Nephron (organoid): Measurements from ENCODE around the gene CEBPG.

Experiments used
- H3K27ac Mint-ChIP-seq, 3 experiments: 2 replicates each; pipeline ENCODE4 v1.8.0; 2020; ENCODE audit warnings: mixed read lengths in 3 of 3, mild to moderate bottlenecking in 2 of 3, moderate library complexity in 1 of 3
- H3K27me3 Mint-ChIP-seq: 2 replicates; pipeline ENCODE4 v1.8.0; 2021; ENCODE audit warnings: low read depth, mild to moderate bottlenecking, moderate library complexity, mixed read lengths
- H3K36me3 Mint-ChIP-seq: 2 replicates; pipeline ENCODE4 v1.8.0; 2020; ENCODE audit warnings: low read depth, mixed read lengths
- H3K4me1 Mint-ChIP-seq: 2 replicates; pipeline ENCODE4 v1.8.0; 2020; ENCODE audit warnings: mixed read lengths
- H3K4me3 Mint-ChIP-seq, 3 experiments: 2 replicates each; pipeline ENCODE4 v1.8.0; 2020; ENCODE audit warnings: mild to moderate bottlenecking in 3 of 3, mixed read lengths in 3 of 3, moderate library complexity in 2 of 3
- H3K9me3 Mint-ChIP-seq: 2 replicates; pipeline ENCODE4 v1.8.0; 2020; ENCODE audit warnings: mixed read lengths
- CTCF ChIP-seq, 3 experiments: fragments of 200-600 bp; sonication (generic); IDR thresholded peaks; one replicate each; pipeline ENCODE4 v1.5.0; 2021; ENCODE audit warnings: antibody characterized with exemption in 3 of 3; ENCODE audit not compliant: unreplicated experiment in 3 of 3

Gene CEBPG

GRCh38 chr19:33422369-33423180, 49.1 kb downstream of the CEBPG start:
- Mint-ChIP-seq H3K4me1 (peaks cover 8% of the 10 kb centered on the region), H3K36me3 (peaks cover 4% of the 10 kb centered on the region), H3K9me3 (no peaks in the 10 kb centered on the region), H3K4me3 (no peak overlapping the region), H3K27ac (no peak overlapping the region), H3K27me3 (peaks cover 9% of the 10 kb centered on the region)
- no peak for TF ChIP-seq CTCF (IDR thresholded peaks at IDR 0.05; ENCODE audit: unreplicated experiment in 3 of 3)

DNA sequence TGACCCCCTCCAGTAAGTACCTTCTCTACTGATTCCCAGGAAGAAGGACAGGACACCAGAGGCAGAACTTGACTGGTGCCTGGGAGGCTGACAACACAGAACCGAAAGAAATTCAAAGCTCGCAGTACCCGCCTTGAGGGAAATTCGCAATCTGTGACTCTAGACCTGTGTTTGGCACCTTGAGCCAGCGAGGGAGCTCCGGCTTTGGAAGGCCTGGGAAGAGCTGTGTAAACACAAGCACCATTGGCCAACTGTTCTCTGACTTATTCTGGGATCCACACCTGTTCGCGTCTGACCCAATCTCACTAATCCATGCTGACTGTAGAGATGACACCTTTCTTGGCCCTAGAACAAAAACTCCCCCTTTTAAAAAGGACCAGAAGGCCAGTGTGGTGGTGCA, 50.7 kb downstream of the CEBPG start:
- H3K4me1 Mint-ChIP-seq, result peaks cover 8% of the 10 kb centered on the region
- peaks cover 15% of the 10 kb centered on the region for H3K27me3 Mint-ChIP-seq
- TF ChIP-seq CTCF (IDR thresholded peaks at IDR 0.05; ENCODE audit: unreplicated experiment in 3 of 3), result no peak
- H3K9me3 Mint-ChIP-seq, result no peaks in the 10 kb centered on the region
- H3K27ac Mint-ChIP-seq, result no peak overlapping the region
- H3K36me3 Mint-ChIP-seq, result peaks cover 4% of the 10 kb centered on the region
- no peak overlapping the region for H3K4me3 Mint-ChIP-seq

- Mint-ChIP-seq H3K27me3 (peaks cover 34% of the 10 kb centered on the region), H3K27ac (no peak overlapping the region), H3K9me3 (no peaks in the 10 kb centered on the region), H3K4me1 (peaks cover 14% of the 10 kb centered on the region), H3K4me3 (no peak overlapping the region), H3K36me3 (peaks cover 4% of the 10 kb centered on the region)
- no peak for TF ChIP-seq CTCF (IDR thresholded peaks at IDR 0.05; ENCODE audit: unreplicated experiment in 3 of 3)
Observed at GRCh38 chr19:33426621-33427361, 53.3 kb downstream of the CEBPG start.

DNA sequence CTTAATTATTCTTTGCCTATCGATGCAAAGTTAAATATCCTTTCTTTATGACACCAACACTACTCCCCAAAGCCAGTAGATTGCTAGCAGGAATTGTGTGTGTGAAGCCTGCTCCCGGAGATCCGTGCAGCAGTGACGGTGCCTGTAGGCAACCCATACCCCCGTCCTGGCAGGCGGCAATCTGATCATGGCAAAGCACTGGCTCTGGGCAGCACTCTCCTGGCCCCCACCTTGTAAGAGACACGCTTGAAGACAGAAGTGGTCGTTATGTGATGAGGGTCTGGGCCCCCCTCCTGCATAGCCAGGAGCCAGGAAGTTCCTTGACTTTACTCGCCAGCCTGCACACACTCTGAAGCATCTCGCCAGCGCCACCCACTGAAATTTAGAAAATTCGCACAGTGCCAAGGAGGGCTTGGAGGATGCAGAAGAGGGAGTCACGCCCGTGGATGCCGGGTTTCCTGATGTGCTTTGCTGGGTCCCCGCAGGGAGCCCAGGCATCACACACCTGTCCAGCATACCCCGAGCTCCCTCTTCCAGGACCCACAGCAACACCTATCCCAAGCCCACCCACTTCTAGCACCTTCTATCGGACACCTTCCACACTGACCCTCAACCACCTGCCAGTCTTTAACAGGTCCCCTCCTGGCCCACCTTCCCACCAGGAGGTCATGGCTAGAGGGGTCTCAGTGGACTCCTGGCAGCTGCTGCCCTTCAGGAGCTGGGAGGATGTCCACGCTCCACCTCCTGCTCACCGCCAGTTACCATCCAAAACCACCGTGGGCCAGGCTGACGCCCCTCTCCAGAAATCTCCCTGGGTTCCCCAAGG, 54.5 kb downstream of the CEBPG start:
- no peak for TF ChIP-seq CTCF (IDR thresholded peaks at IDR 0.05; ENCODE audit: unreplicated experiment in 3 of 3)
- Mint-ChIP-seq H3K27ac (no peak overlapping the region), H3K36me3 (peaks cover 4% of the 10 kb centered on the region), H3K4me1 (peaks cover 14% of the 10 kb centered on the region), H3K27me3 (peaks cover 42% of the 10 kb centered on the region), H3K9me3 (no peaks in the 10 kb centered on the region), H3K4me3 (no peak overlapping the region)

- H3K9me3 Mint-ChIP-seq, result no peaks in the 10 kb centered on the region
- no peak for TF ChIP-seq CTCF (IDR thresholded peaks at IDR 0.05; ENCODE audit: unreplicated experiment in 3 of 3)
- no peak overlapping the region for H3K4me3 Mint-ChIP-seq
- H3K4me1 Mint-ChIP-seq, result peaks cover 14% of the 10 kb centered on the region
- H3K36me3 Mint-ChIP-seq, result peaks cover 4% of the 10 kb centered on the region
- no peak overlapping the region for H3K27ac Mint-ChIP-seq
- peaks cover 42% of the 10 kb centered on the region for H3K27me3 Mint-ChIP-seq
Observed at GRCh38 chr19:33428627-33429125, 55.2 kb downstream of the CEBPG start.
